Posterior vena cava (tissue), 2 donors: ENCODE data around the gene CELF4. TPM values are rescaled to one million over a fixed set of nuclear protein-coding genes. Genes with fewer than 3 reads are reported as not detected.

ENCODE experiments used
- DNase-seq: peaks from one replicate; pipeline ENCODE4 v3.0.0-alpha.2; 2020; ENCODE audit warnings: low spot score
- intact Hi-C, 2 donors: fragments of 100-400 bp; cut with DNase I; formaldehyde crosslinking; loops; one replicate each; pipeline versions ENCODE4 v1.14.1 to v1.14.2; 2022 to 2023
- total RNA-seq, 2 donors: library from RNA; stranded (reverse); fragmentation: NEBNext Ultra II Directional; extraction: Animal tissue kit (Norgen Biotek cat#: 25700); gene quantifications; one replicate each; pipeline ENCODE4 v1.2.1, GENCODE V29; 2021
- donor health status: DM: yes; HTN: yes; CAD: no.
- donor health status: DM: yes; HTN: yes; CAD: no.

Gene CELF4
- total RNA-seq, 2 donors from 2014 or later: not detected

- DNase-seq: no peak
- intact Hi-C loops: no loop called here
Measured at GRCh38 chr18:37332628-37333420, 232.8 kb downstream of the CELF4 start.

- intact Hi-C loops: no loop called here
Measured at GRCh38 chr18:37332219-37332618, 233.4 kb downstream of the CELF4 start.

GRCh38 chr18:37330173-37330572 lies 235.4 kb downstream of the CELF4 start:
- DNase-seq: no peak
- intact Hi-C loops: no loop called here

More at GRCh38 chr18:37332219-37332618, 233.4 kb downstream of the CELF4 start:
- DNase-seq: no peak

GRCh38 chr18:37328946-37329719 lies 236.5 kb downstream of the CELF4 start:
- intact Hi-C loops: no loop called here
- DNase-seq: no peak

- intact Hi-C loops: no loop called here
- no peak for DNase-seq
Measured at GRCh38 chr18:37327063-37327577, 238.5 kb downstream of the CELF4 start.

- intact Hi-C loops: no loop called here
- no peak for DNase-seq
Measured at GRCh38 chr18:37322492-37323035, 243.0 kb downstream of the CELF4 start.

- DNase-seq: no peak
- intact Hi-C loops: no loop called here
Measured at GRCh38 chr18:37321582-37322491, 243.8 kb downstream of the CELF4 start.

GRCh38 chr18:37320317-37320716 lies 245.3 kb downstream of the CELF4 start:
- intact Hi-C loops: no loop called here
- DNase-seq: no peak

GRCh38 chr18:37318360-37319355 lies 246.9 kb downstream of the CELF4 start:
- DNase-seq: no peak
- intact Hi-C loops: no loop called here

GRCh38 chr18:37317486-37317885 lies 248.1 kb downstream of the CELF4 start:
- DNase-seq: no peak
- intact Hi-C loops: no loop called here

- DNase-seq: no peak
- intact Hi-C loops: no loop called here
Measured at GRCh38 chr18:37316468-37316867, 249.1 kb downstream of the CELF4 start.

GRCh38 chr18:37315935-37316334 lies 249.7 kb downstream of the CELF4 start:
- DNase-seq: no peak
- intact Hi-C loops: no loop called here

GRCh38 chr18:37314534-37314933 lies 251.1 kb downstream of the CELF4 start:
- intact Hi-C loops: no loop called here
- no peak for DNase-seq

- intact Hi-C loops: no loop called here
- no peak for DNase-seq
Measured at GRCh38 chr18:37313624-37314023, 252.0 kb downstream of the CELF4 start.

- intact Hi-C loops: no loop called here
- DNase-seq: no peak
Measured at GRCh38 chr18:37309861-37310260, 255.7 kb downstream of the CELF4 start.

GRCh38 chr18:37309059-37309458 lies 256.5 kb downstream of the CELF4 start:
- intact Hi-C loops: no loop called here
- DNase-seq: no peak

GRCh38 chr18:37307181-37307580 lies 258.4 kb downstream of the CELF4 start:
- intact Hi-C loops: no loop called here
- DNase-seq: no peak

- intact Hi-C loops: no loop called here
- no peak for DNase-seq
Measured at GRCh38 chr18:37306432-37306831, 259.2 kb downstream of the CELF4 start.
